ENCODE data around the gene MCC.

The MCC gene

DNA sequence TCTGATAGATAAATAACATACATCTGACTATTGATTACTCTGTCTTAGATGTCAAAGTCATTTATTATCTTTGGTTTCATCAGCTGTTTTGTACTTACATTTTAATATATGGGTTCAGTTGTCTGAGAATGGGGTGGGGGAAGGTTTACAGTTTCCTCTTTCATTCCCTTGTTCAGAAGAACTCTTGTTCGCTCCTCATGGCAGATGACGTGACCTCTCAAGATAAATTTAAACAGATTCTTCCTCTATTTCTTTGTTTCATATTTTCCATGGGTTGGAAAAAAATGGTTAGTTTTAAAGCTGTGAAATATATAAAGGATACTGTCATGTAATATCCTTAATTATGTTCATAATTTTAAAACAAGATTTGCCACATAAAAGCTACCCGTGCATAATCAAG is 114.8 kb downstream of the MCC start:
- H3K36me3 ChIP-seq (ENCODE audit: low read length), result no peaks in the 10 kb centered on the region
- H3K4me2 ChIP-seq (ENCODE audit: low read depth, low read length, poor library complexity, severe bottlenecking), result no peak overlapping the region
- H4K20me1 ChIP-seq (ENCODE audit: low read depth, low read length), result no peaks in the 10 kb centered on the region
- H3K9me2 ChIP-seq (replicated peaks; ENCODE audit: insufficient read depth, low read length), result no peaks in the 10 kb centered on the region
- H3K27me3 ChIP-seq (ENCODE audit: low read length), result no peaks in the 10 kb centered on the region
- H3K79me2 ChIP-seq (ENCODE audit: insufficient read depth, low read length), result no peaks in the 10 kb centered on the region
- H3F3A ChIP-seq (ENCODE audit: insufficient read depth), result no peaks in the 10 kb centered on the region
- H3K9me3 ChIP-seq (ENCODE audit: insufficient read depth, low read length), result no peaks in the 10 kb centered on the region
- TF ChIP-seq, protein P1, sequence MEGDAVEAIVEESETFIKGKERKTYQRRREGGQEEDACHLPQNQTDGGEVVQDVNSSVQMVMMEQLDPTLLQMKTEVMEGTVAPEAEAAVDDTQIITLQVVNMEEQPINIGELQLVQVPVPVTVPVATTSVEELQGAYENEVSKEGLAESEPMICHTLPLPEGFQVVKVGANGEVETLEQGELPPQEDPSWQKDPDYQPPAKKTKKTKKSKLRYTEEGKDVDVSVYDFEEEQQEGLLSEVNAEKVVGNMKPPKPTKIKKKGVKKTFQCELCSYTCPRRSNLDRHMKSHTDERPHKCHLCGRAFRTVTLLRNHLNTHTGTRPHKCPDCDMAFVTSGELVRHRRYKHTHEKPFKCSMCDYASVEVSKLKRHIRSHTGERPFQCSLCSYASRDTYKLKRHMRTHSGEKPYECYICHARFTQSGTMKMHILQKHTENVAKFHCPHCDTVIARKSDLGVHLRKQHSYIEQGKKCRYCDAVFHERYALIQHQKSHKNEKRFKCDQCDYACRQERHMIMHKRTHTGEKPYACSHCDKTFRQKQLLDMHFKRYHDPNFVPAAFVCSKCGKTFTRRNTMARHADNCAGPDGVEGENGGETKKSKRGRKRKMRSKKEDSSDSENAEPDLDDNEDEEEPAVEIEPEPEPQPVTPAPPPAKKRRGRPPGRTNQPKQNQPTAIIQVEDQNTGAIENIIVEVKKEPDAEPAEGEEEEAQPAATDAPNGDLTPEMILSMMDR (IDR thresholded peaks at IDR 0.05; ENCODE audit: insufficient read depth, low read length, poor library complexity, severe bottlenecking), result no peak
- no peak overlapping the region for H3K27ac ChIP-seq (ENCODE audit: low read depth, low read length)
- H2AFZ ChIP-seq (ENCODE audit: low read depth, low read length, severe bottlenecking), result no peak overlapping the region
- no peak overlapping the region for H3K4me3 ChIP-seq (ENCODE audit: insufficient read depth, low read length, poor library complexity, severe bottlenecking)
- no peak overlapping the region for H3K9ac ChIP-seq (ENCODE audit: low read length)

DNA sequence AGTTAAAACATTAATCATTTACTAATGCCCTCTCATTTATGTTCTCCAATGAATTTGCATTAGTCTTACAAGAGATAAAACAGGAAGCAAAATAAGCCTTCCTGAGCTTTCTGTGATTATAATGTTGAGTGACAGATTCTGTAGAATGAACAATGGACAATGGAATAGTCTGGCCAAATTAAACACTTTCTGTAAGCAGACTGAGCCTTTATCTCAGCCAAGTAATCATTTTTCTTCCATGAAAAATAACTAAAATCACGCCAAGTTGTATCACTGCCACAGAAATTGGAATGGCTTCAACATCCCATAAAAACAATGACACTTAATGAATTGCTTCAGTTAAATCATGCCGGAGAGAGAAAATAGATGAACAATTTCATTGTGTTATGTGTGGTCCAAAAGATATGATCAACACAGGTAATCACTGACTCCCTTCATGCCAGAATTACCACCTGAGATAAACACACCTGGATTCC is 116.5 kb downstream of the MCC start:
- Histone ChIP-seq H3K9me2 (replicated peaks; ENCODE audit: insufficient read depth, low read length) (no peaks in the 10 kb centered on the region), H3F3A (ENCODE audit: insufficient read depth) (no peaks in the 10 kb centered on the region), H3K27me3 (ENCODE audit: low read length) (no peaks in the 10 kb centered on the region), H4K20me1 (ENCODE audit: low read depth, low read length) (no peaks in the 10 kb centered on the region), H3K9ac (ENCODE audit: low read length) (no peak overlapping the region), H3K27ac (ENCODE audit: low read depth, low read length) (no peak overlapping the region), H3K4me3 (ENCODE audit: insufficient read depth, low read length, poor library complexity, severe bottlenecking) (no peak overlapping the region), H3K36me3 (ENCODE audit: low read length) (no peaks in the 10 kb centered on the region), H3K79me2 (ENCODE audit: insufficient read depth, low read length) (no peaks in the 10 kb centered on the region), H3K4me2 (ENCODE audit: low read depth, low read length, poor library complexity, severe bottlenecking) (no peak overlapping the region), H2AFZ (ENCODE audit: low read depth, low read length, severe bottlenecking) (no peak overlapping the region), H3K9me3 (ENCODE audit: insufficient read depth, low read length) (no peaks in the 10 kb centered on the region)
- no peak for TF ChIP-seq EZH2phosphoT487 (conservative IDR thresholded peaks at IDR 0.05; ENCODE audit: low read length)
- TF ChIP-seq, protein P1 (IDR thresholded peaks at IDR 0.05; ENCODE audit: insufficient read depth, low read length, poor library complexity, severe bottlenecking), result no peak

DNA sequence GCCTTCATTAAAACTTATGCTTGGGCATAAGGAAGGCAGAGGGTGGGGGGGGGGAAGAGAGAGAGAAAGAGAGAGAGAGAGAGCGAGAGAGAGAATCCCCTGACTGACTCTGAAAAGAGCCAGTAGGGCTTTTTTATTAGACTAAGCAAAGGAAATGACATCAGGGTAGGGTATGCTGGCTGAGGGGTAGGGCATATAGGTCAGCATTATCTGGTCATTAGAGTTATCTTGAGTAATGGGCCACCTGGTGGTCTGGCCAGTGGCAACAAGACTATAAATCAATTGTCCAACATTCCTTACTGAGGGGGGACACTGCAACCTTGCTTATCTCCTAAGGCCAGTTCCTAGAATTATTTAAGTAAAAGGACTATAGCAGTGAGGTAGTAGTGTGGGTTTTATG is 120.7 kb downstream of the MCC start:
- Histone ChIP-seq H3K36me3 (ENCODE audit: low read length) (no peaks in the 10 kb centered on the region), H3F3A (ENCODE audit: insufficient read depth) (no peaks in the 10 kb centered on the region), H3K27ac (ENCODE audit: low read depth, low read length) (no peak overlapping the region), H3K27me3 (ENCODE audit: low read length) (0 out of 2 replicates have a peak, but pooled peaks cover 2% of the 10 kb centered on the region), H3K79me2 (ENCODE audit: insufficient read depth, low read length) (no peaks in the 10 kb centered on the region), H3K9me2 (replicated peaks; ENCODE audit: insufficient read depth, low read length) (no peaks in the 10 kb centered on the region), H3K4me2 (ENCODE audit: low read depth, low read length, poor library complexity, severe bottlenecking) (no peak overlapping the region), H2AFZ (ENCODE audit: low read depth, low read length, severe bottlenecking) (no peak overlapping the region), H3K4me3 (ENCODE audit: insufficient read depth, low read length, poor library complexity, severe bottlenecking) (no peak overlapping the region), H3K9ac (ENCODE audit: low read length) (no peak overlapping the region), H4K20me1 (ENCODE audit: low read depth, low read length) (no peaks in the 10 kb centered on the region), H3K9me3 (ENCODE audit: insufficient read depth, low read length) (no peaks in the 10 kb centered on the region)
- TF ChIP-seq EZH2phosphoT487 (conservative IDR thresholded peaks at IDR 0.05; ENCODE audit: low read length), result no peak
- TF ChIP-seq, protein P1 (IDR thresholded peaks at IDR 0.05; ENCODE audit: insufficient read depth, low read length, poor library complexity, severe bottlenecking), result no peak
